ENCODE data around the gene ZNF226.
"Not testable (repeated sequence)": the region's sequence is repeated elsewhere in the genome, so short reads cannot be mapped to it uniquely, and the experiment has no call there.

The ZNF226 gene

DNA sequence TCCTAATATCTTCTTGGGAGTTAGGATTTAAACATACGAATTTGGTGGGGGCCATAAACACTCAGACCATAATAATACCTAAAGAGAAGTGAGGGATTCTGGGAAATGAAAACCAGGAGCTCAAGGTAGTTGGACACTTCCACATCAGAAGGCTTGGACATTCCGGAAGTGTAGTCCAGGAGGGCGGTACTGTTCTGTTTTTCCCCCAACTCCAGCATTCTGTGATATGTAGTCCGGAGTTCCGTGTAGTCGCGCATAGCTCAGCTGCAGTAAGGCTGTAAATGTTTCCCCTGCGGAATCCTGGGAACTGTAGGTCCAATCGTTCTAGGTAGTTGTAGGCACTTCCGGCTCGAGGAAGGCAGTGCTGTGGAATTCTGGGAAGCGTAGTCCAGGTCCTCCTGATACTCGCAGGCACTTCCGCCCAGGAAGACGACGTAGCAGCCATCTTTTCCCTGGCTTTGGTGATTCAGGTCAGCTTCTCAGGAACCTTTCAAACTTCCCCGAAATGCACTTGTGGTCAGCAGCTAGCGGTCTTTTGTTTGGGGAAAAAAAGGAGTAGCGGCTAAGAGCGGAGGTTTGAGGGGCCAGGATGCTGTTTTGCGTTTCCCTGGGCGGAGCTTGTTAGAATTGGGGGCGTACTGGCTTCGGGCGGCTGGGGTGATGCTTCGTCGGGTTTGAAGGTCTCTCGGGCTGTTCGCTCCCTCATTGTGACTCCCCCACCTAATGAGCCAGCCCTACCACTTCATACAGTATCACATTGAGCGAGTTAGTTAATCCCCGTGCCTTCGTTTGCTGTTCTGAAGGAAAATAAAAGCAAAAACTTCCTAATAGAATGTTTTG lies at the start of gene ZNF226:
Gene ZNF226, plus strand, starts transcription at position 428 of the 840 bp plus-strand sequence. CDS start 4,981 bp downstream, outside the sequence.
- peak; percentile 96 for DNase-seq

DNA sequence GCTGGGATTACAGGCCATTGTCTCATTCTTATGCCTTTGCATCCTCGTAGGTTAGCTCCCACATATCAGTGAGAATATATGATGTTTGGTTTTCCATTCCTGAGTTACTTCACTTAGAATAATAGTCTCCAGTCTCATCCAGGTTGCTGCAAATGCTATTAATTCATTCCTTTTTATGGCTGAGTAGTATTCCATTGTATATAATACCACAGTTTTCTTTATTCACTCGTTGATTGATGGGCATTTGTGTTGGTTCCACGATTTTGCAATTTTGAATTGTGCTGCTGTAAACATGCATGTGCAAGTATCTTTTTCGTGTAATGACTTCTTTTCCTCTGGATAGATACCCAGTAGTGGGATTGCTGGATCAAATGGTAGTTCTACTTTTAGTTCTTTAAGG lies 43.7 kb upstream of the ZNF226 start:
- DNase-seq = not testable (repeated sequence)

DNA sequence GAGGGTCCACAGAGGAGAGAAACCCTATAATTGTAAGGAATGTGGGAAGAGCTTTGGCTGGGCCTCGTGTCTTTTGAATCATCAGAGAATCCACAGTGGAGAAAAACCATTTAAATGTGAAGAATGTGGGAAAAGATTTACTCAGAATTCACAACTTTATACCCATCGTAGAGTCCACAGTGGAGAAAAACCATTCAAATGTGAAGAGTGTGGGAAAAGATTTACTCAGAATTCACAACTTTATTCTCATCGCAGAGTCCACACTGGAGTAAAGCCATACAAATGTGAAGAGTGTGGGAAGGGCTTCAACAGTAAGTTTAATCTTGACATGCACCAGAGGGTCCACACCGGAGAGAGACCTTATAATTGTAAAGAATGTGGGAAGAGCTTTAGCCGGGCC lies 32.9 kb upstream of the ZNF226 start:
- DNase-seq = no peak

DNA sequence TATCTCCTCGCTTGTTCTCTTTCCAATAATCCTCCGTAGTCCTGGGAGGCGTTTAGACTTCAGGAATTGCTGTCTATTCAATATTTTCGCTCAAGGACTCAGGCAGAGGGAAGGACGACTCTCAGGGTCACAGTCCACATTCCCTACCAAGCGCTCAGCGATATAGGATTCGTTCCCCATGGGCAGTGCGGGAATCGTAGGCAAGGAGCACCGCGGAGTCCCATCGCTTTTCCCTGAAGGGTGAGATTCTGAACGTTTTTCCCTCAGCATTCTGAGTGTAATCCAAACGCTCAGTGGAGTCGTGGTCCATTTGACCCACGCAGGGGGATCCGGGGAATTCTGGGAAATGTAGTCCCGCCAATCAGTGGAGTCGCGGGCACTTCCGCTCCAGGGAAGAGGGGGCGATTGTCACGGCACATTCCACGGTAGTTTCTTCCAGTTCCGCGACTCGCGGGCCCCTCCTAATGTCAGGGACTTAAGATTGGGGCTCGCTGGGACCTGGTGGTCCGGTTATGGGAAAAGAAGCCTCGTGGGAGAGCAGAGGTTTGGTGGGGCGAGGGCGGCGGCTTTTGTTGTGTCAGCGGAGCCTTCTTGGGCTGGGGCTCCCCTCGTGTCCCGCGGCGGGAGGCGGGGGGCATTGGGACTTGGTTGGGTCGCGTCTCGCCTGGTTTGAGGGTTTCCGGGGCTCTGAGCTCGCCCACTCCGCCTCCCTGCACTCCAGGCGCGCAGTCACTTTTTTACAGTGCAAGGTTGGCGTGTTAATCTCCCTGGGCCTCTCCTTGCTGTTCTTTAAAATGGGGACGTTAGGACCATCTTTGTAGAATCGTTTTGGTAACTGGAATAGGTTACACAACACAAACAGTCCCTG lies 23.5 kb upstream of the ZNF226 start, which contains the start of gene ZNF234:
Gene ZNF234, plus strand, starts transcription at position 364 of the 868 bp plus-strand sequence. CDS start 3,079 bp downstream, outside the sequence.
- peak; percentile 49 to 68 for DNase-seq

DNA sequence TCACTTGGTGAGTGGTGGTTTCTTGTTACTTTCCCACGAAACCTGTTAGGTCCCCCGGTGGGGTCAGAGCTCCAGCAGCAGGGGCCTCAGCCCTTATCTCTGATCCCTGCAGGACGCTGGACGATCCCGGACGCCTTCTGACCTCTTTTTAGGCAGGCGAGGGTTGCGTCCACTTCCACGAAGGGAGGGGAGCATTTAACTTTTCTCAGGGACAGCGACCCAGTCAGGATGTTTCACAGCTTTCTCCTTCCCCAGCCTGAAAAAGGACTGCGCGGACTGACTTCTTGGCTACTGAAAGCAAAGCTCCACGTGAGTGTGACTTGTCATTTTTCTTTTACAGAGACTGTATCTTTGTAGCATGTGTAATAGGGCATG lies 22.9 kb upstream of the ZNF226 start:
- DNase-seq = peak in 1 of 2 experiments; percentile 17

DNA sequence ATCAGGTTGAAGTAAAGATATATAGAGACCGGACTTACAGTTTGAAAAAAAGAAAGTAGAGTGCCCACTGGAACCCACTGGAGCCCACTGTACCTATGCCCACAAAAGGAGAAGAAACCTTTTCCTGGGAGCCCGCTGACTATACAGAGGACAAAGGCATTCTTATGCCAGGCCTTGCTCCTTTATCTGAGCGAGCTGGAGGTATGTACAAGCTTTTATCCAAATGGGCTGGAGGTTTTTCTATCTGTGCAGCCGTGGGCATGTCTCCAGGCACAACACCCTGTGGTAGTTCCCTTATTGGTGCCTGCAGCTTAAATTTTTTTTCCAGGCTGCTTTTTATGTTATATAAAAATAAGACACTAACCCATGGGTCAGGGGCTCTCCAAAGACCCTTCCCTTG lies 15.1 kb upstream of the ZNF226 start:
- DNase-seq = no peak

DNA sequence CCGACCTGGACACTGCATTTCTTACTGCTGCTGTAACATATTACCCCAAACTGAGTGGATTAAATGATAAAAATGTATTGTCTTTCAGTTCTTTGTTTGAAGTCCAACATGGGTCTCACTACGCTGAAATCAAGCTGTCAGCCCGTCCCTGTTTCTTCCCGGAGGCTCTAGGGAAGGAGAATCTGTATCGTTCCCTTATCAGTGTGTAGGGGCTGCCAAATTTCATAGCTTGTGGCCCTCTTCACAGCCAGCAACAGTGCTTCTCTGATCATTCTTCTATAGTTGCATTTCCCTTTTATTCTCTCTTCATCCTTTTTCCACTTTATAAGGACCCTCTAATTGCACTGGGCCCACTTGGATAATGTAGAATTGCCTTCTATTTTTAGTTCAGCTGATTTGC lies 13.4 kb upstream of the ZNF226 start:
- no peak for DNase-seq

DNA sequence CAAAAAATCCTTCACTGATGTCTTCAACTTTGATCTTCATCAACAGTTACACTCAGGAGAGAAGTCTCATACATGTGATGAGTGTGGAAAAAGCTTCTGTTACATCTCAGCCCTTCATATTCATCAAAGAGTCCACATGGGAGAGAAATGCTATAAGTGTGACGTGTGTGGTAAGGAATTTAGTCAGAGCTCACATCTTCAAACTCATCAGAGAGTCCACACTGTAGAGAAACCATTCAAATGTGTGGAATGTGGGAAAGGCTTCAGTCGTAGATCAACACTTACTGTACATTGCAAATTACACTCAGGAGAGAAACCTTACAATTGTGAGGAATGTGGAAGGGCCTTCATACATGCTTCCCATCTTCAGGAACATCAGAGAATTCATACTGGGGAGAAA lies 8.4 kb upstream of the ZNF226 start:
- no peak for DNase-seq

DNA sequence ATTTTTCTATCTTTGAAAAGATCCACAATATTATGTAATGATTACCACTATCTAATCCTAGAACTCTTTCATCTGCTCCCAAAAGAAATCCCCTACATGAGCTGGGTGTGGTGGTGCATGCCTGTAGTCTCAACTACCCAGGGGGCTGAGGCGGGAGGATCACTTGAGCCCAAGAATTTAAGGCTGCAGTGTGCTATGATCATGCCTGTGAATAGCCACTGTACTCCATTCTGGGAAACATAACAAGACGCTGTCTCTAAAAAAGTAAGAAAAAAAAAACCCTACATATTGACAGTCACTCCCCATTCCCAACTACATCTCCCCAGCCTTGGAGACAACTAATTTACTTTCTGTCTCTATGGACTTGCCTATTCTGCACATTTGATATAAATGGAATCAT lies 1.1 kb upstream of the ZNF226 start:
- no peak for DNase-seq

DNA sequence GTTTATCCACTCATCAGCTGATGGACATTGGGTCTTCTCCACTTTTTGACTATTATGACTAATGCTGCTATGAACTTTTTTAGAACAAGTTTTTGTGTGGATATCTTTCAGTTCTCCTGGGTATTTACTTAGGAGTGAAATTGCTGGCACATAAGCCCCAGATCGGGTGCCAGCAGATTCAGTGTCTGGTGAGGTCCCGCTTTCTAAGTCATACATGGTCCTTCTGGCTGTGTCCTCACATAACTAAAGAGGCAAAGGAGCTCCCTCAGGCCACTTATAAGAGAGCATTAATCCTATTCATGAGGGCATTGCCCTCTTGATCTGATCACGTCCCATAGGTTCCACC lies 600 bp upstream of the ZNF226 start:
- DNase-seq = no peak

DNA sequence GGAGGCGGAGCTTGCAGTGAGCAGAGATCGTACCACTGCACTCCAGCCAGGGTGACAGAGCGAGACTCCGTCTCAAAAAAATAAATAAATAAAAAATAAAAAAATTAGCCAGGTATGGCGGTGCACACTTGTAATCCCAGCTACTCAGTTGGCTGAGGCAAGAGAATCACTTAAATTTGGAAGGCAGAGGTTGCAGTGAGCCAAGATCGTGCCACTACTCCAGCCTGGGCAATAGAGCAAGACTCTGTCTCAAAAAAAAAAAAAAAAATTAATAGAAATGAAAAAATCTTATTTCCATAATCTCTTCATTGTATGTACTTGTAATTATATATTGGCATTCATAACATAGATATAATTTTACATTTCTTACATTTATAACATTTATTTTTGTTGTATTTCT lies 5.8 kb downstream of the ZNF226 start:
- DNase-seq = not testable (repeated sequence)

DNA sequence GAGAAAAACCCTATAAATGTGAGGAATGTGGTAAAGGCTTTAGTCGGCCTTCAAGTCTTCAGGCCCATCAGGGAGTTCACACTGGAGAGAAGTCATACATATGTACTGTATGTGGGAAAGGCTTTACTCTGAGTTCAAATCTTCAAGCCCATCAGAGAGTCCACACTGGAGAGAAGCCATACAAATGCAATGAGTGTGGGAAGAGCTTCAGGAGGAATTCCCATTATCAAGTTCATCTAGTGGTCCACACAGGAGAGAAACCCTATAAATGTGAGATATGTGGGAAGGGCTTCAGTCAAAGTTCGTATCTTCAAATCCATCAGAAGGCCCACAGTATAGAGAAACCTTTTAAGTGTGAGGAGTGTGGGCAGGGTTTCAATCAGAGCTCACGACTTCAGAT lies 11.7 kb downstream of the ZNF226 start:
- no peak for DNase-seq

DNA sequence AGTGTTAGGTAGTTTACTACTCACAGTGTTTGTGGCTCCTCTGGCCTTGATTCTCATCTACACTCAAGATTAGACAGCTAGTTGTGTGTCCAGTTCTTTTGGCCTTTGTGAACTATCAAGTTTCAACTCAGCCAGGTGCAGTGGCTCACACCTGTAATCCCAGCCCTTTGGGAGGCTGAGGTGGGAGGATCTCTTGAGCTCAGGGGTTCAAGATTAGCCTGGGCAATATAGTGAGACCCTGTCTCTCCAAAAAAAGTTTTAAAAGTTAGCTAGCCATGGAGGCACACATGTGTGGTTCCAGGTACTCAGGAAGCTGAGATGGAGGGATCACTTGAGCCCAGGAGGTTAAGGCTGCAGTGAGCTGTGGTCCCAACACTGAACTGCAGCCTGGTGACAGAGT lies 16.1 kb downstream of the ZNF226 start:
- no peak for DNase-seq

DNA sequence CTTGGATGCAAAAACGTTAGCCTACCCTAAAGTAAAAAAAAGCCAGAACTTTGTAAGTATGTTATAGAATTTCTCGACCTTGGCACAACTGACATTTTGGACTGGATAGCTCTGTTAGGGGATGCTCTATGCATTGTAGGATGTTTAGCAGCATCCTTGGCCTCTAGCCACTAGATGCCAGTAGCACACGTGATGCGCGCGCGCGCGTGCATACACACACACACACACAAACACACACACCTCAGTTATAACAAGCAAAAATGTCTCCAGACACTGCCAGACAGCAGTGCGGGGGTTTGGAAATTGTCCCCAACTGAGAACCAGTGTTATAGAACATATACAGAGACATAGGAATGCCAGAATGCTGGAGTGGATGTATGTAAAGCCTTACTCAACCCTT lies 17.2 kb downstream of the ZNF226 start:
- DNase-seq = no peak

DNA sequence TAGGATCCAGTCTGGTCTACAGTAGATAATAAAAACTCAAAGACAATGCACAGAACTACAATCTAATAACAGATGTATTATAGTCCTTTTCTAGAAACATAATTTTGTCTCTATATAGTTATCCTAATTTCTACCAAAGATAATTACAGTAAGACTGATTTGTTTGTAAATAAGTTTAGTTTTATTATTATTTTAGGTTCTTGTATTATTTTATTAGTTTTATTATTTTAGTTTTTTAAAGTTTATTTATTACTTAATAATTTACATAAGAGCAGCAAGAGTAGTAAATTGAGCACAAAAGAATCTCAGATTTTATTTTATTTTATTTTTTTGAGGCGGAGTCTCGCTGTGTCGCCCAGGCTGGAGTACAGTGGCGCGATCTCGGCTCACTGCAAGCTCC lies 25.1 kb downstream of the ZNF226 start:
- no peak for DNase-seq

DNA sequence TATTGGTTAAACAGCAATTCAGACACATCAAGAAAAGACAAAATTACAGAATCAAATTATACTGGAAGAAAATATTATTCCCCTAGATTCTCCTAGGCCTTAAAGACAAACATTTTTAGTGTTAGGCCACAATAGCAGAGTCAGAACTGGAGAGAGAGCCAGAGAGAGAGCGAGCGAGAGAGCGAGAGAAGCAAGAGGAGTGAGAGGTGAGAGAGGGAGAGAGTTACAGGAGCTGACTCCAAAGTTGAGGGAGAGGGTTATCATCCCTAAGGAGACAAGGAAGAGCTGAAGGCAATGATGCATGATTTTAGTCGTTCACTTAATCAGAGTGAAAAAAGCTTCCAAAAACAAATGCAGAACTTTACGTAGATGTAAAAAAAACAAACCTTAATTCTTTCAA lies 27.2 kb downstream of the ZNF226 start:
- no peak for DNase-seq

DNA sequence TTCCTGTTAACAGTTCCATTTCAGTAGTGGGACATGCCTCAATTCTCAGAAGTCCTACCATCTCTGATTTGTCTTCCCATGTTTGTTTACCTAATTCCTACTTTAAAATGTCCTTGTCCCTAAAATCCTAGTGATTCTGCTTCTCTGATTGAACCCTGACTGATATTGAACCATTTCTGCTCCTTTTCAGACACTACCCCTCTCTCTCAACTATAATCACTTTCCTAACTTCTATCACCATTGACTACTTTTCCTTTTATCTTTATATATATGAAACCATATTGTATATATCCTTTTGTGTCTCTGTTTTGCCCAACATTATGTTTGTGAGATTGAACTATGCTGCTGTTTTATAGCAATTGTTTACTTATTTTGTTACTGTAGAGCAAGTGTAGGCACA lies 31.9 kb downstream of the ZNF226 start:
- no peak for DNase-seq

DNA sequence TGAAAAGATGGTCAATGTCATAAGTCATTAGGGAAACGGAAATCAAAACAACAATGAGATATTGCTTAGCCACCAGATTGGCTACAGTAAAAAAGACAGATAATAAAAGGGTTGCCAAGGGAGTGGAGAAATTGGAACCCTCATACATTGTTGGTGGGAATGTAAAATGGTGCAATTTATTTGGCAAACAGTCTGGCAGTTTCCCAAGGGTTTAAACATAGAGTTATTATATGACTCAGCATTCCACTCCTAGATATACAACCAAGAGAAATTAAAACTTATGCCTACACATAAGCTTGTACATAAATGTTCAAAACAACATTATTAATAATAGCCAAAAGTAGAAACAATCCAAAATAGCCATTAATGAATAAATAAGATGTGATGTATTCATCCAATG lies 37.6 kb downstream of the ZNF226 start:
- DNase-seq = no peak

DNA sequence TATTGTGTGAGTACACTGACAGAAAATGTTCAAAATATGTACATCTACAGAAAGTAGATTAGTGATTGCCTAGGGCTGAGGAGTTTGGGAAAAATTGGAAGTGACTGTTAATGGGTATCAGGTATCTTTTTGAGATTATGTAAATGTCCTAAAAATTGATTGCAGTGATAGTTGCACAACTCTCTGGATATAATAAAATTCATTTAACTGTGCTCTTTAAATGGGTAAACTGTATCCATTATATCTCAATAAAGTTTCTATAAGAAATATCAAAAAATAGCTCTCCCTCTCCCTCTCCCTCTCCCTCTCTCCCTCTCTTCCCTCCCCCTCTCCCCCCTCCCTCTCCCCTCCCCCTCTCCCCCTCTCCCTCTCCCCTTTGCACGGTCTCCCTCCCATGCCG lies 38.1 kb downstream of the ZNF226 start:
- DNase-seq = no peak

DNA sequence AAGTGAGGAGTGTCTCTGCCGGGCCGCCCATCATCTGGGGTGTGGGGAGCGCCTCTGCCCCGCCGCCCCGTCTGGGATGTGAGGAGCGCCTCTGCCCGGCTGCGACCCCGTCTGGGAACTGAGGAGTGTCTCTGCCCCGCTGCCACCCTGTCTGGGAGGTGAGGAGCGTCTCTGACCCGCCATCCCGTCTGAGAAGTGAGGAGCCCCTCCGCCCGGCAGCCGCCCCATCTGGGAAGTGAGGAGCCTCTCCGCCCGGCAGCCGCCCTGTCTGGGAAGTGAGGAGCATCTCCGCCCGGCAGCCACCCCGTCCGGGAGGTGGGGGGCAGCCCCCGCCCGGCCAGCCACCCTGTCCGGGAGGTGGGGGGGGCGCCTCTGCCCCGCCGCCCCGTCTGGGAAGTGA lies 39.0 kb downstream of the ZNF226 start:
- not testable (repeated sequence) for DNase-seq

DNA sequence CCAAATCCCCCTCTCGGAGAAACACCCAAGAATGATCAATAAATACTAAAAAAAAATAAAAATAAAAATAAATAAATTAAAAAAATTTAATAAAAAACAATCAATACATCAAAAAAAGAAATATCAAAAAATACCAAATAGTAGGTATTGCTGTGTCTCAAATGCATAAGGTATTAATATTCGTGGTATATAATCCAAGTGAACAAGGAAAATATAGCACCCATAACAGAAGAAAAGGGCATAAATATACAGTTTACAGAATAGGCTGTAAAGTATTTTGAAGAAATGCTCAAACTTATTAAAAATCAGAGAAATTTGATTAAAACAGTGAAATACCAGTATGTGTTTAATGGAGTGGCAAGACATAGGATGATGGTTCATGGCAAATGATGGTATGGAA lies 39.9 kb downstream of the ZNF226 start:
- no peak for DNase-seq

DNA sequence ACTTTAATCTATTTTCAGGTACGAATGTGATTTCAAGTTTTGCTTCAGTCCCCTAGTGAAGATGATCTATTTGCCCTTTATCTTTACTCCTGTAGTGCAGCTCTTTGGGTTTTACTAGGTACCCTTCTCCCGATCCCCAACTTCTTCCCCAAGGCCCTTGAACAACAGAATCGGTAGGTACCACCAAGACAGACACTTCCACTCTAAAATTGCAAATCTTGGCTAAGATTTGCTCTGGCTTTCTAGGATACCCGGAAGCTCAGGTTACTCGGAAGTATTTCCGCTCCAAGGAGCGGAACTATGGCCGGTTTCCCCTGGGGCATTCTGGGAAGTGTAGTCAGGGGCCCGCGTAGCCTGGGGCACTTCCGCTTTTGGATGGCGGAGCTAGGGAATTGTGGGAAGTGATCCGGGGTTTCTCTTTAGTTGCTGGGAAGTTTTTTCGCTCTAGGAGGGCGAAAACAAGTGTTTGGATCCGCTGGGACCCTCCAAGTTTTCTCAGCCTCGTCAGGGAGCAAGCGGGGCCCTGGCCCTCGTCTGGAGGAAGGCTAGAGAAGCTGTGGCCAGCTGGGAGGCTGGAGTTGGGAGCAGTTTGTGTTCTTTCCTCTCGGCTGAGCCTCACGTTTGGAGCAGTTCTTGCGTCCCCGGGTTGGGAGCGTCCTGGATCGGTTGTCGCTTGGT lies 42.4 kb downstream of the ZNF226 start:
- DNase-seq = peak; percentile 82 to 84

DNA sequence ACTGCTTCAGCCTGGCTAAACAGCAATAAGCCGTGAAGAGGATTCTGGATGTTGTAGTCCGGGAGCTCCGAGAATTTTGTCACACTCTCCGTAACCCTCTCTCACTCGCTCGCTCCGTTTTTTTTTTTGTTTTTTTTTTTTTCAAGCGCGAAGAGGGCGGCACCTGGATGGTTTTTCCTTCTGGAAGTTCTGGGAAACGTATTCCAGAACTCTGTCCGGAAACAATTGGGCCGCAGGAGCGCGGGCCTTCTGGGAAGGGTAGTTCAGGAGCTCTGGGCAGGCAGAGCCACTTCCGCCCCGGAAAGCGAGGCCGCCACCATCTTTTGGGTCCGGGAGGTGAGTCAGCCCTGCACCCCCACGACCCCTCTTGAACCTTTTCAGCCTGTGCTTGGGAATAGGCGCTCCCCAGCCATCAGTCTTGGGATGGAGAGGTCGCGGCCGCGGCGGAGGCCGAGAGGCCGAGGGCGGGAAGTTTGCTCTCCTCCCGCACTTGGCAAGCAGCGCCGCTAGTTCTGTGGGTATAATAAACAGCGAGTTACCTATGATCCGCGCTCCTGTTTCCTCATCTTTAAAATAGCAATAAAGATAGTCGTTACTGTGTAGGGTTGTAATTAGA lies 47.5 kb downstream of the ZNF226 start, which contains the start of gene ZNF227:
Gene ZNF227, plus strand, starts transcription at position 283 of the 616 bp plus-strand sequence. CDS start 5,261 bp downstream, outside the sequence.
- DNase-seq = peak; percentile 70 to 87
